Uterus (tissue), 2 donors: Measurements from ENCODE around the gene CIITA.
"Not testable (repeated sequence)": the region's sequence is repeated elsewhere in the genome, so short reads cannot be mapped to it uniquely, and the experiment has no call there.

Experiments used
- POLR2A ChIP-seq, 2 donors: fragments of 450-650 bp; IDR thresholded peaks; one replicate each; pipeline ENCODE4 v1.6.1; 2016; ENCODE audit warnings: antibody characterized with exemption in 2 of 2, mild to moderate bottlenecking in 1 of 2, moderate library complexity in 1 of 2
- TF ChIP-seq, protein P1 (sequence below), 4 experiments: fragments of 200-600 bp in 2 of 4; fragments of 450-650 bp in 2 of 4; sonication (generic) in 2 of 4; IDR thresholded peaks; one replicate each; pipeline ENCODE4 v1.5.1; 2016 to 2019; ENCODE audit warnings: antibody characterized with exemption in 4 of 4, mild to moderate bottlenecking in 2 of 4, moderate library complexity in 1 of 4

DNA sequence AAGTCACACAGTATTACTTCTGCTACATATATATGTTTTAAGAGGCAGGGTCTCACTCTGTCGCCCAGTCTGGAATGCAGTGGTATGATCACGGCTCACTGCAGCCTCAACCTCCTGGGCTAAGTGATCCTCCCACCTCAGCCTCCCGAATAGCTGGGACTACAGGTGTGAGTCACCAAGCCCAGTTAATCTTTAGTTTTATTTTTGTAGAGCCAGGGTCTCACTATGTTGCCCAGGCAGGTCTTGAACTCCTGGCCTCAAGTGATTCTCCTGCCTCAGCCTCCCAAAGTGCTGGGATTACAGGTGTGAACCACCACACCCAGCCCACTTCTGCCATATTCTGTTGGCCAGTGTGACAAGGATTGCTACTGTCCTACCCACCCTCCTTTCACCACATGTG, 48.3 kb downstream of the CIITA start:
- TF ChIP-seq, protein P1, sequence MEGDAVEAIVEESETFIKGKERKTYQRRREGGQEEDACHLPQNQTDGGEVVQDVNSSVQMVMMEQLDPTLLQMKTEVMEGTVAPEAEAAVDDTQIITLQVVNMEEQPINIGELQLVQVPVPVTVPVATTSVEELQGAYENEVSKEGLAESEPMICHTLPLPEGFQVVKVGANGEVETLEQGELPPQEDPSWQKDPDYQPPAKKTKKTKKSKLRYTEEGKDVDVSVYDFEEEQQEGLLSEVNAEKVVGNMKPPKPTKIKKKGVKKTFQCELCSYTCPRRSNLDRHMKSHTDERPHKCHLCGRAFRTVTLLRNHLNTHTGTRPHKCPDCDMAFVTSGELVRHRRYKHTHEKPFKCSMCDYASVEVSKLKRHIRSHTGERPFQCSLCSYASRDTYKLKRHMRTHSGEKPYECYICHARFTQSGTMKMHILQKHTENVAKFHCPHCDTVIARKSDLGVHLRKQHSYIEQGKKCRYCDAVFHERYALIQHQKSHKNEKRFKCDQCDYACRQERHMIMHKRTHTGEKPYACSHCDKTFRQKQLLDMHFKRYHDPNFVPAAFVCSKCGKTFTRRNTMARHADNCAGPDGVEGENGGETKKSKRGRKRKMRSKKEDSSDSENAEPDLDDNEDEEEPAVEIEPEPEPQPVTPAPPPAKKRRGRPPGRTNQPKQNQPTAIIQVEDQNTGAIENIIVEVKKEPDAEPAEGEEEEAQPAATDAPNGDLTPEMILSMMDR (IDR thresholded peaks at IDR 0.05), result not testable (repeated sequence)
- not testable (repeated sequence) for TF ChIP-seq POLR2A (IDR thresholded peaks at IDR 0.05)
